PC-3 (cell line): Measurements from ENCODE around the gene CYP21A2.
"Not testable (repeated sequence)": the region's sequence is repeated elsewhere in the genome, so short reads cannot be mapped to it uniquely, and the experiment has no call there.

Experiments
- CTCF ChIP-seq: fragments of 300-600 bp; sonication (generic); conservative IDR thresholded peaks from 2 replicates; pipeline ENCODE4 v1.5.1; 2017; ENCODE audit warnings: antibody characterized with exemption, low read depth, mild to moderate bottlenecking, low read length
- EZH2 ChIP-seq: fragments of 300-600 bp; sonication (generic); IDR thresholded peaks from one replicate; pipeline ENCODE4 v1.6.1; 2017; ENCODE audit warnings: antibody characterized with exemption, mild to moderate bottlenecking, low read length; ENCODE audit not compliant: unreplicated experiment
- EZH2phosphoT487 ChIP-seq: fragments of 300-600 bp; sonication (generic); IDR thresholded peaks from 2 replicates; pipeline ENCODE4 v1.6.1; 2018; ENCODE audit warnings: mild to moderate bottlenecking, antibody characterized with exemption, low read length, borderline replicate concordance

- TF ChIP-seq EZH2, CTCF, EZH2phosphoT487: not testable (repeated sequence)
Observed at GRCh38 chr6:32037136-32037535, 1.1 kb upstream of the CYP21A2 start.
